K562 (cell line): ENCODE measurements around the gene LBP.

Experiments
- ZNF224 ChIP-seq: sonication (generic); formaldehyde crosslinking; IDR thresholded peaks from 2 replicates; pipeline ENCODE4 v1.8.0; 2022; ENCODE audit warnings: mild to moderate bottlenecking, missing genetic modification reagents
- ZNF263 ChIP-seq: sonication (generic); formaldehyde crosslinking; IDR thresholded peaks from 2 replicates; pipeline ENCODE4 v1.8.0; 2022; ENCODE audit warnings: mild to moderate bottlenecking, missing genetic modification reagents, borderline replicate concordance

GRCh38 chr20:38305541-38305940, 40.7 kb upstream of the LBP start:
- no peak for TF ChIP-seq ZNF224 (CRISPR knock-in tag)
- no peak for TF ChIP-seq ZNF263 (CRISPR knock-in tag)
